T-helper 17 cell (primary cell): Measurements from ENCODE around the gene SLC11A1. TPM values are rescaled to one million over a fixed set of nuclear protein-coding genes. Genes with fewer than 3 reads are reported as not detected.

ENCODE experiments used
- ATAC-seq: fragments of 150-1000 bp; cut with Tn5 transposase; 2 replicates; pipeline ENCODE4 v1.10.0; 2021; ENCODE audit warnings: mild to moderate bottlenecking, moderate library complexity
- DNase-seq, 3 donors: peaks; one replicate each; pipeline versions ENCODE4 v3.0.0 to v3.0.0-alpha.2; 2020 to 2021
- H3K9me3 ChIP-seq: one replicate; pipeline ENCODE4 v1.7.0; 2013; ENCODE audit warnings: low read length, mild to moderate bottlenecking; ENCODE audit not compliant: control insufficient read depth, poor library complexity, severe bottlenecking
- H3K27ac Mint-ChIP-seq: one replicate; pipeline ENCODE4 v1.8.0; 2022; ENCODE audit warnings: mild to moderate bottlenecking, moderate library complexity, mixed read lengths
- H3K27me3 Mint-ChIP-seq: one replicate; pipeline ENCODE4 v1.8.0; 2022; ENCODE audit warnings: mixed read lengths
- H3K36me3 Mint-ChIP-seq: one replicate; pipeline ENCODE4 v1.8.0; 2022; ENCODE audit warnings: low read depth, mixed read lengths
- H3K4me1 Mint-ChIP-seq: one replicate; pipeline ENCODE4 v1.8.0; 2022; ENCODE audit warnings: mild to moderate bottlenecking, mixed read lengths
- H3K4me3 Mint-ChIP-seq: one replicate; pipeline ENCODE4 v1.8.0; 2022; ENCODE audit warnings: mild to moderate bottlenecking, moderate library complexity, mixed read lengths
- total RNA-seq, 4 donors: library from RNA in 2 of 4; stranded (reverse) in 2 of 4; gene quantifications; one replicate each; pipeline ENCODE4 v1.2.3 and lab custom pipeline; 2022 to 2026

The SLC11A1 gene
- total RNA-seq, 2 donors from 2014 or later, result 2.7 to 23.9 TPM

DNA sequence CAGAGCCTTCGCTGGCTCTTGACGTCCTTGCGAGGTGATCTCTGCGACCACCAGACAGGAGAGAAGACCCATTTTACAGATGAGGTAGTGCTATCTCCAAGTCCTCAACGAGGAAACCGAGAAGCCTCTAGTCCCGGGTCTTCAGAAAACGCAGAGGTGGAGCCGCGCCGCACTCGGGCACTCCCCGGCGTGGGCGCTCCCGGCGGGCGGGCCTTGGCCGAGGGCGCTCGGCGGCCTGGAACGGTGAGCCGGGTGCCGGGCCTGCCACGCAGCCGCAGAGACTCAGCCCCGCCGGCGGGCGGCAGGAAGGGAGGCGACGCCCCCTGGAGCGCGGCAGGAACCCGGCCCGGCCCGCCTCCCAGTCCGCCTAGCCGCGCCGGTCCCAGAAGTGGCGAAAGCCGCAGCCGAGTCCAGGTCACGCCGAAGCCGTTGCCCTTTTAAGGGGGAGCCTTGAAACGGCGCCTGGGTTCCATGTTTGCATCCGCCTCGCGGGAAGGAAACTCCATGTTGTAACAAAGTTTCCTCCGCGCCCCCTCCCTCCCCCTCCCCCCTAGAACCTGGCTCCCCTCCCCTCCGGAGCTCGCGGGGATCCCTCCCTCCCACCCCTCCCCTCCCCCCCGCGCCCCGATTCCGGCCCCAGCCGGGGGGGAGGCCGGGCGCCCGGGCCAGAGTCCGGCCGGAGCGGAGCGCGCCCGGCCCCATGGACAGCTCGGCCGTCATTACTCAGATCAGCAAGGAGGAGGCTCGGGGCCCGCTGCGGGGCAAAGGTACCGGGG is 17.5 kb downstream of the SLC11A1 start, which contains the start of gene CTDSP1:
CTDSP1 (plus strand) TSS at position 478 of the 776 bp plus-strand sequence; CDS start at position 701, 223 bp downstream.
- Mint-ChIP-seq H3K27ac (peak within 1 kb of the TSS; percentile 97), H3K4me1 (peaks cover 49% of the 10 kb centered on the region), H3K36me3 (peaks cover 2% of the 10 kb centered on the region), H3K27me3 (no peaks in the 10 kb centered on the region), H3K4me3 (peak within 1 kb of the TSS; percentile 97)
- H3K9me3 ChIP-seq, result no peaks in the 10 kb centered on the region
- ATAC-seq (peak; percentile 28), DNase-seq (peak; percentile 77 to 82 (median 78))

DNA sequence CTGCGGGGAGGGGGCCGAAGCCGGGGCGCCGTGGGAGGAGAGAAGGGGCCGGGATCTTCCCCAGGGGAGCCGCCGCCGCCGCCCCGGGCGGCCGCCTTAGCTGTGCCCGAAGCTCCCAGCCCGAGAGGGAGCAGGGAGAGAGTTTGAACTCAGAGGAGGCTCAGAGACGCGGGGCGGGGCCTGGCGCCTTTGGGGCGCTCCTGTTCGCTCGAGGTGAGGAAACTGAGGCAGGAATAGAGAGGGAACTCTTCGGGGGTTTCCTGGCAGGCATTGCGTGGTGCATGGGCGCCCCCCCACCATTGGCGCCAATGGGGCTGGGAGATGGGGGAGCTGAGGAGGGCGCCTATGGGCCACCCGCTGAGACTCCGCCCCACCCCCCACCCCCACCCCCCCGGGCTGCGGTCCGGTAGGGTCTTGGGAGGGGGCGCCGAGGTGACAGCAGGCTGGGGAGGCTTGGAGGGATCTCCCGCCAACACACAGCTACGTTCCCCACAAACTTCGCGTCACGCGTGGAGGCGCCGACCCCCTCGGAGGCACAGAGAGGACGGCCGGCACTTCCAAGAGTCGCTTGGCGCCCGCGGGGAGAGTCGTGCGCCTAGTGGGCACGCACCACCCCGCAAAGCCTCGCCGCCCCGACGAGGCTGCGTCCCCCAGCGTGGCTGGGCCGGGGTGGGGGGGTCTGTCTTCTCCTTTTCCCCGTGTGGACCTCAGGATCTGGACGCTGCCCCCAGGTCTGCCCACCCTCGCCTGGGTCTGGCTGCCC is 18.3 kb downstream of the SLC11A1 start:
- Mint-ChIP-seq H3K4me1 (peaks cover 51% of the 10 kb centered on the region), H3K36me3 (peaks cover 2% of the 10 kb centered on the region), H3K4me3 (peak overlapping the region; percentile 97), H3K27me3 (no peaks in the 10 kb centered on the region), H3K27ac (peak overlapping the region; percentile 97)
- peak in 1 of 3 donors; percentile 38 for DNase-seq
- ATAC-seq, result no peak
- H3K9me3 ChIP-seq, result no peaks in the 10 kb centered on the region

DNA sequence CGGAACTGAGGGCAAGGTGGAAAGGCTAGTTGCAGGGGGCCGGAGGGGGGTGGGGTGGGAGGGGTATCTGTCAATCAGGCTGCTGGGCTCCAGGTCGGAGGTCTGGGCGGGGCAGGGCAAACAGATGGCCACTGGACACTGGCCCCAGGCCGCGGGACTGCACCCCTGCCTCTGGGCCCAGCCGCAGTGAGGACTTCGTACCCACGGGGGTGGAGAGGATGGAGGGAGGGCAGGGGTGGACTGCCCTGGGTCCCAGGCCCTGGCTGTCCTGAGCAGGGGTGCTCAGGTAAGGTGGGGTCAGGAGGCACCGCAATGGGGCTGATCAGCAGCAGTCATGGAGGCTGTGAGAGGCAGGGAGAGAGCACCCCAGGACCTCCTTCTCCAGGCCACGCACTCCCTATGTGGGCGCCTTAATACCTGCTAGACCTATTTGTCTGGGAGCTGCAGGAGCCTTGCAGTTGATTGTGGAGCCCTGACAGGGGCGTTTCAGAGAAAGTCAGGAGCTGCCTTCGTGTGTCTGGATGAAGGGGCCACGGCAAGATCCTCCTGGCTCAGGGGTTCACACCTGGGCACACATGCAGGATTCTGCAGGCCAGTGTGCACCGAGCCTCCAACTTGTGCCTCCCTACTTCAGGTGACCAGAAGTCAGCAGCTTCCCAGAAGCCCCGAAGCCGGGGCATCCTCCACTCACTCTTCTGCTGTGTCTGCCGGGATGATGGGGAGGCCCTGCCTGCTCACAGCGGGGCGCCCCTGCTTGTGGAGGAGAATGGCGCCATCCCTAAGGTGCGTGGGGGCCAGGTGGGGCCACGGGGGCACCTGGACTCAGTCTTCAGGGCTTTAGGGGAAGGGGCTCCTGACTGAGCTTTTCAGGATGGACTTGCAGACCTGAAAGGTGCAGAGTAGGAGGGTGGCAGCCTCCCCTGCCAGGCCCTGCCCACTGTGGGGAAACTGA is 19.1 kb downstream of the SLC11A1 start:
- H3K4me3 Mint-ChIP-seq, result peak overlapping the region; percentile 97
- no peaks in the 10 kb centered on the region for H3K27me3 Mint-ChIP-seq
- DNase-seq (no peak), ATAC-seq (no peak)
- peaks cover 2% of the 10 kb centered on the region for H3K36me3 Mint-ChIP-seq
- H3K27ac Mint-ChIP-seq, result peak overlapping the region; percentile 81
- peaks cover 56% of the 10 kb centered on the region for H3K4me1 Mint-ChIP-seq
- no peaks in the 10 kb centered on the region for H3K9me3 ChIP-seq

DNA sequence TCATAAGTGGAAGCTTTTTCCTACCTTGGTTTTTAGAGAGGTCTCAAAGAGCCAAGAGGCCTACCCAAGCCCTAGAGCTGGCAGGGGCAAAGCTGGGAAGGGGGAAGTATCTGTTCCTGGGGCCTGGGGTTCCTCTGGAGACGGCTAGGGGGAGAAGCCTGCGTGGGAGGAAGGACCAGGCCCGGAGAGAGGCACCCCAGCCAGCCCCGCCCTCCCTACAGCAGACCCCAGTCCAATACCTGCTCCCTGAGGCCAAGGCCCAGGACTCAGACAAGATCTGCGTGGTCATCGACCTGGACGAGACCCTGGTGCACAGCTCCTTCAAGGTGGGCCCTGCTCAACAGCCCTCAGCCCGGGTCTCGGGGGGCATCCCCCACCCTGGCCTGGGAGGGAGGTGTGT is 19.8 kb downstream of the SLC11A1 start:
- peaks cover 2% of the 10 kb centered on the region for H3K36me3 Mint-ChIP-seq

DNA sequence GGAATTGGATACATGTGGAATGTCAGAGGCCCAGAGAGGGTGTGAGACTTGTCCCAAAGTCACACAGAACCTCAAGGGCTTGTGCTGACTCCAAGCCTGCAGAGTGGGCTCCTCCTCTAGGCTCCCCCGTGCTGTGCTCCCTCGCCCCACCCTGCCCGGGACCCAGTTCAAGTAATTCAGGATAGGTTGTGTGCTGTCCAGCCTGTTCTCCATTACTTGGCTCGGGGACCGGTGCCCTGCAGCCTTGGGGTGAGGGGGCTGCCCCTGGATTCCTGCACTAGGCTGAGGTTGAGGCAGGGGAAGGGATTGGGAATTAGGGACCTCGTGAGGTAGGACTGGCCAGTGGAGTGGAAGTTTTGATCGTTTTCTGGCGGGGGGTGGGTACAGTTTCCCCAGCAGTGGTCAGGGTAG is 20.4 kb downstream of the SLC11A1 start:
- Mint-ChIP-seq H3K4me3 (peak overlapping the region; percentile 2), H3K4me1 (peaks cover 55% of the 10 kb centered on the region)
- no peak for ATAC-seq

More for the DNA sequence above, 19.8 kb downstream of the SLC11A1 start:
- ATAC-seq, result no peak
- no peaks in the 10 kb centered on the region for H3K27me3 Mint-ChIP-seq
- peak overlapping the region; percentile 81 for H3K27ac Mint-ChIP-seq
- H3K4me1 Mint-ChIP-seq, result peaks cover 53% of the 10 kb centered on the region
- H3K4me3 Mint-ChIP-seq, result peak overlapping the region; percentile 97
- DNase-seq, result no peak
- H3K9me3 ChIP-seq, result no peaks in the 10 kb centered on the region

DNA sequence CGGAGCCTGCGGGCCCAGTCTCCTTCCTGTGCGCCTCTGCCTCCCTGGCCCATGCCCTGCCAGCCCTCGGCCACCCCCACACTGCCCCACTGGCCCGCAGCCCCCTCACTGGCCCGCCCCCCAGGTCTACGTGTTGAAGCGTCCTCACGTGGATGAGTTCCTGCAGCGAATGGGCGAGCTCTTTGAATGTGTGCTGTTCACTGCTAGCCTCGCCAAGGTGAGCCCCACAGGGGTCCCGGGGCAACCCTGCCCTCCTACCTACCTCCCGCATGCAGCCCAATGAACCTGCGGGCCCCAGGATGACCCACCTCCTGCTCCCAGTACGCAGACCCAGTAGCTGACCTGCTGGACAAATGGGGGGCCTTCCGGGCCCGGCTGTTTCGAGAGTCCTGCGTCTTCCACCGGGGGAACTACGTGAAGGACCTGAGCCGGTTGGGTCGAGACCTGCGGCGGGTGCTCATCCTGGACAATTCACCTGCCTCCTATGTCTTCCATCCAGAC is 20.9 kb downstream of the SLC11A1 start:
- H3K4me3 Mint-ChIP-seq, result peak overlapping the region; percentile 33
- H3K27ac Mint-ChIP-seq, result peak overlapping the region; percentile 80
- peaks cover 2% of the 10 kb centered on the region for H3K36me3 Mint-ChIP-seq
- ATAC-seq (no peak), DNase-seq (no peak)
- peaks cover 55% of the 10 kb centered on the region for H3K4me1 Mint-ChIP-seq
- no peaks in the 10 kb centered on the region for H3K9me3 ChIP-seq
- no peaks in the 10 kb centered on the region for H3K27me3 Mint-ChIP-seq

More for the DNA sequence above, 20.4 kb downstream of the SLC11A1 start:
- H3K9me3 ChIP-seq, result no peaks in the 10 kb centered on the region
- Mint-ChIP-seq H3K36me3 (peaks cover 2% of the 10 kb centered on the region), H3K27ac (no peak overlapping the region), H3K27me3 (no peaks in the 10 kb centered on the region)
- DNase-seq, result no peak

DNA sequence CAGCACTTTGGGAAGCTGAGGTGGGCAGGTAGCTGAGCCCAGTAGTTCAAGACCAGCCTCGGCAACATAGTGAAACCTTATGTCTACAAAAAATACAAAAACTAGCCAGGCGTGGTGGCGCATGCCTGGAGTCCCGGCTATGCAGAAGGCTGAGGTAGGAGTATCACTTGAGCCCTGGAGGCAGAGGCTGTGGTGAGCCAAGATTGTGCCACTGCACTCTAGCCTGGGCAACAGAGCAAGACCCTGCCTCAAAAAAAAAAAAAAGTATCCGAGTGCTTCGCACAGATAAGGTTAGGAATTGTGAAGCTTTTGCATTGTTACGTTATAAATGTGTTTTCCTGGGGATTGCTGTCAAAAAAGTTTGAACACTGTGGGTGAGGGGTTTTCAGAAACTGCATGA is 21.7 kb downstream of the SLC11A1 start:
- Mint-ChIP-seq H3K36me3 (peaks cover 2% of the 10 kb centered on the region), H3K4me3 (no peak overlapping the region), H3K4me1 (peaks cover 53% of the 10 kb centered on the region), H3K27me3 (no peaks in the 10 kb centered on the region), H3K27ac (peak overlapping the region; percentile 80)
- ATAC-seq, result no peak
- no peaks in the 10 kb centered on the region for H3K9me3 ChIP-seq
- no peak for DNase-seq

DNA sequence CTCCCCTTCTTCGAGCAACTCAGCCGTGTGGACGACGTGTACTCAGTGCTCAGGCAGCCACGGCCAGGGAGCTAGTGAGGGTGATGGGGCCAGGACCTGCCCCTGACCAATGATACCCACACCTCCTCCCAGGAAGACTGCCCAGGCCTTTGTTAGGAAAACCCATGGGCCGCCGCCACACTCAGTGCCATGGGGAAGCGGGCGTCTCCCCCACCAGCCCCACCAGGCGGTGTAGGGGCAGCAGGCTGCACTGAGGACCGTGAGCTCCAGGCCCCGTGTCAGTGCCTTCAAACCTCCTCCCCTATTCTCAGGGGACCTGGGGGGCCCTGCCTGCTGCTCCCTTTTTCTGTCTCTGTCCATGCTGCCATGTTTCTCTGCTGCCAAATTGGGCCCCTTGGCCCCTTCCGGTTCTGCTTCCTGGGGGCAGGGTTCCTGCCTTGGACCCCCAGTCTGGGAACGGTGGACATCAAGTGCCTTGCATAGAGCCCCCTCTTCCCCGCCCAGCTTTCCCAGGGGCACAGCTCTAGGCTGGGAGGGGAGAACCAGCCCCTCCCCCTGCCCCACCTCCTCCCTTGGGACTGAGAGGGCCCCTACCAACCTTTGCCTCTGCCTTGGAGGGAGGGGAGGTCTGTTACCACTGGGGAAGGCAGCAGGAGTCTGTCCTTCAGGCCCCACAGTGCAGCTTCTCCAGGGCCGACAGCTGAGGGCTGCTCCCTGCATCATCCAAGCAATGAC is 22.4 kb downstream of the SLC11A1 start:
- peaks cover 52% of the 10 kb centered on the region for H3K4me1 Mint-ChIP-seq
- ATAC-seq (no peak), DNase-seq (no peak)
- H3K36me3 Mint-ChIP-seq, result peaks cover 2% of the 10 kb centered on the region
- no peaks in the 10 kb centered on the region for H3K9me3 ChIP-seq
- H3K27me3 Mint-ChIP-seq, result no peaks in the 10 kb centered on the region
- peak overlapping the region; percentile 97 for H3K27ac Mint-ChIP-seq
- peak overlapping the region; percentile 21 for H3K4me3 Mint-ChIP-seq

DNA sequence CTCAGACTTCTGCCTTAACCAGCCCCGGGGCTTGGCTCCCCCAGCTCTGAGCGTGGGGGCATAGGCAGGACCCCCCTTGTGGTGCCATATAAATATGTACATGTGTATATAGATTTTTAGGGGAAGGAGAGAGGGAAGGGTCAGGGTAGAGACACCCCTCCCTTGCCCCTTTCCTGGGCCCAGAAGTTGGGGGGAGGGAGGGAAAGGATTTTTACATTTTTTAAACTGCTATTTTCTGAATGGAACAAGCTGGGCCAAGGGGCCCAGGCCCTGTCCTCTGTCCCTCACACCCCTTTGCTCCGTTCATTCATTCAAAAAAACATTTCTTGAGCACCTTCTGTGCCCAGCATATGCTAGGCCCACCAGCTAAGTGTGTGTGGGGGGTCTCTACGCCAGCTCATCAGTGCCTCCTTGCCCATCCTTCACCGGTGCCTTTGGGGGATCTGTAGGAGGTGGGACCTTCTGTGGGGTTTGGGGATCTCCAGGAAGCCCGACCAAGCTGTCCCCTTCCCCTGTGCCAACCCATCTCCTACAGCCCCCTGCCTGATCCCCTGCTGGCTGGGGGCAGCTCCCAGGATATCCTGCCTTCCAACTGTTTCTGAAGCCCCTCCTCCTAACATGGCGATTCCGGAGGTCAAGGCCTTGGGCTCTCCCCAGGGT is 23.1 kb downstream of the SLC11A1 start:
- DNase-seq (no peak), ATAC-seq (no peak)
- Mint-ChIP-seq H3K4me1 (peaks cover 50% of the 10 kb centered on the region), H3K27me3 (no peaks in the 10 kb centered on the region), H3K27ac (peak overlapping the region; percentile 97), H3K36me3 (peaks cover under 1% of the 10 kb centered on the region), H3K4me3 (peak overlapping the region; percentile 83)
- no peaks in the 10 kb centered on the region for H3K9me3 ChIP-seq

DNA sequence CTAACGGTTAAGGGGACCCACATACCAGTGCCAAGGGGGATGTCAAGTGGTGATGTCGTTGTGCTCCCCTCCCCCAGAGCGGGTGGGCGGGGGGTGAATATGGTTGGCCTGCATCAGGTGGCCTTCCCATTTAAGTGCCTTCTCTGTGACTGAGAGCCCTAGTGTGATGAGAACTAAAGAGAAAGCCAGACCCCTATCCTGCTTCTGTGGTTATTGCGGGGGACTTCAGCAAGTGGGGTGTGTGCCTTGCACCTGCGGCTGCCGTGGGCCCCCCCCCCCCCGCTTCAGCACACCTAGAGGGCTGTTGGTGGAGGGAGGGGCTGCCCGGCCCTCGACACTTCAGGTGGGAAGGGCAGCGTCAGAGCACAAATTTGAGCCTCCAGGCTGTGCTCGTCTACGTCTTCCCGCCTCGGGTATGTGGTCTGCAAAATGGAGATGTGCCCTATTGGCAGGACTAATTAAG is 23.7 kb downstream of the SLC11A1 start:
- H3K27me3 Mint-ChIP-seq, result no peaks in the 10 kb centered on the region
- H3K27ac Mint-ChIP-seq, result peak overlapping the region; percentile 97
- peaks cover 50% of the 10 kb centered on the region for H3K4me1 Mint-ChIP-seq
- H3K4me3 Mint-ChIP-seq, result peak overlapping the region; percentile 83
- H3K36me3 Mint-ChIP-seq, result no peaks in the 10 kb centered on the region
- ATAC-seq (peak; percentile 32), DNase-seq (peak in 1 of 3 donors; percentile 19)
- H3K9me3 ChIP-seq, result no peaks in the 10 kb centered on the region

DNA sequence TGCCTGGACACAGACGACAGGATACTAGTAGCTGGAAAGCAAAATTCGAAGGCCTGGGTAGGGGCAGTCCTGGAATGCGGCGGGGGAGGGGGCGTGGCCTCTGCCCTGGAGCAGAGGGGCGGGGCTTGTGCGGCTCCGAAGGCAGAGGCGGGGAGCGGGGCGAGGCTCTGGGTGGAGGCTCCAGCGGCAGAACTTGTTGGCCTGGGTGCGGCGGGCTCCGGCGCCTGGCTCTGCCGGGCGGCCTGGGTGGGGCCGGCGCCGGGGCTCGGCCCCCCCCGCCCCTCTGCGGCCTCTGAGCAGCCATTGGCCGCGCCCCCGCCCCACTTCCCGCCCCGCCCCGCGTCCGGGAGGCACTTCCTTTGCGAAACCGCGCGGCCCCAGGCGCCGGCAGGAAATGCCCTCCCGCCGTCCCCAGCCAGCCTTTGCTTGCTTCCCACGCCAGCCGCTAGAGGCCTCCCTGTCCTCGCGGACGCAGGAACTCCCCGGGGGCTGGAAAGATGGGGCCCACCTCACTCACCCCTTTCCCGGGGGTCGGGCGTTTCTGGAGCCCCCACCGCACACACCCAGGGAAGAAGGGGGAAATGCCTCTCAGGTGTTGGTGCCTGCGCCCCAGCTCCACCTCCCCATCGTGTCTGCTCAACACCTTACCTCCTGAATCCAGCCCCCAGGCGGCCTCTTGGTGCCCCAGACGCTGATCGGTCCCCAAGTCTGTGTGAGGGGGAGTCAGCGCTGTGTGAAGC is 24.3 kb downstream of the SLC11A1 start:
- peak overlapping the region; percentile 97 for H3K27ac Mint-ChIP-seq
- no peaks in the 10 kb centered on the region for H3K36me3 Mint-ChIP-seq
- H3K27me3 Mint-ChIP-seq, result no peaks in the 10 kb centered on the region
- DNase-seq (peak; percentile 75 to 90 (median 88)), ATAC-seq (peak; percentile 75)
- H3K4me3 Mint-ChIP-seq, result peak overlapping the region; percentile 92
- H3K9me3 ChIP-seq, result no peaks in the 10 kb centered on the region
- H3K4me1 Mint-ChIP-seq, result peaks cover 50% of the 10 kb centered on the region
